H9 (cell line): ENCODE data around the gene WDR83. TPM values are rescaled to one million over a fixed set of nuclear protein-coding genes. Genes with fewer than 3 reads are reported as not detected.

Source experiments
- DNase-seq: peaks from one replicate; pipeline ENCODE4 v3.0.0-alpha.2; 2017
- H2AFZ ChIP-seq: one replicate; pipeline ENCODE4 v1.6.1; 2013; ENCODE audit warnings: mild to moderate bottlenecking, low read length, control low read depth, moderate library complexity
- H2AK5ac ChIP-seq: 2 replicates; pipeline ENCODE4 v1.6.1; 2013; ENCODE audit warnings: low read length, control low read depth, mixed read lengths; ENCODE audit not compliant: insufficient read length
- H2BK120ac ChIP-seq: one replicate; pipeline ENCODE4 v1.6.1; 2013; ENCODE audit warnings: low read depth, mild to moderate bottlenecking, low read length, control low read depth, inconsistent platforms; ENCODE audit not compliant: poor library complexity, severe bottlenecking
- H2BK12ac ChIP-seq: 2 replicates; pipeline ENCODE4 v1.6.1; 2013; ENCODE audit warnings: low read length, control low read depth, mixed read lengths, low read depth; ENCODE audit not compliant: insufficient read length
- H2BK15ac ChIP-seq: 2 replicates; pipeline ENCODE4 v1.6.1; 2013; ENCODE audit warnings: low read depth, low read length, control low read depth
- H2BK20ac ChIP-seq: one replicate; pipeline ENCODE4 v1.6.1; 2013; ENCODE audit warnings: low read depth, mild to moderate bottlenecking, low read length, control low read depth, inconsistent platforms; ENCODE audit not compliant: poor library complexity, severe bottlenecking
- H2BK5ac ChIP-seq: 2 replicates; pipeline ENCODE4 v1.6.1; 2013; ENCODE audit warnings: low read length, control low read depth, mixed read lengths; ENCODE audit not compliant: insufficient read length
- H3K14ac ChIP-seq: 2 replicates; pipeline ENCODE4 v1.6.1; 2013; ENCODE audit warnings: low read length, control low read depth; ENCODE audit not compliant: insufficient read depth
- H3K18ac ChIP-seq: 2 replicates; pipeline ENCODE4 v1.6.1; 2013; ENCODE audit warnings: low read depth, mild to moderate bottlenecking, mixed read lengths, low read length, control low read depth; ENCODE audit not compliant: insufficient read length
- H3K23ac ChIP-seq: 2 replicates; pipeline ENCODE4 v1.6.1; 2013; ENCODE audit warnings: low read length, control low read depth, mixed read lengths, low read depth; ENCODE audit not compliant: insufficient read length
- H3K23me2 ChIP-seq: 2 replicates; pipeline ENCODE4 v1.6.1; 2013; ENCODE audit warnings: low read depth, mild to moderate bottlenecking, mixed read lengths, low read length, control low read depth; ENCODE audit not compliant: insufficient read length, poor library complexity, severe bottlenecking
- H3K27ac ChIP-seq: 2 replicates; pipeline ENCODE4 v1.5.1; 2013; ENCODE audit warnings: low read length, control low read depth, mixed read lengths, low read depth; ENCODE audit not compliant: insufficient read length
- H3K27me3 ChIP-seq: 2 replicates; pipeline ENCODE4 v1.6.1; 2013; ENCODE audit warnings: low read length, control low read depth, inconsistent platforms; ENCODE audit not compliant: insufficient read depth
- H3K4ac ChIP-seq: 2 replicates; pipeline ENCODE4 v1.6.1; 2013; ENCODE audit warnings: low read depth, mild to moderate bottlenecking, control low read depth, inconsistent platforms, low read length, moderate library complexity
- H3K4me1 ChIP-seq: 2 replicates; pipeline ENCODE4 v1.6.1; 2013; ENCODE audit warnings: low read length, control low read depth, inconsistent platforms; ENCODE audit not compliant: insufficient read depth
- H3K4me2 ChIP-seq: 2 replicates; pipeline ENCODE4 v1.6.1; 2013; ENCODE audit warnings: low read length, control low read depth, mixed read lengths; ENCODE audit not compliant: insufficient read length, insufficient read depth
- H3K56ac ChIP-seq: 2 replicates; pipeline ENCODE4 v1.6.1; 2013; ENCODE audit warnings: low read depth, mild to moderate bottlenecking, mixed read lengths, low read length, control low read depth; ENCODE audit not compliant: insufficient read length
- H3K79me1 ChIP-seq: 2 replicates; pipeline ENCODE4 v1.6.1; 2013; ENCODE audit warnings: low read depth, mild to moderate bottlenecking, moderate library complexity, low read length, control low read depth, inconsistent platforms; ENCODE audit not compliant: insufficient read depth, poor library complexity, severe bottlenecking
- H3K79me2 ChIP-seq: 2 replicates; pipeline ENCODE4 v1.6.1; 2013; ENCODE audit warnings: low read length, control low read depth, inconsistent platforms; ENCODE audit not compliant: insufficient read depth
- H3K9ac ChIP-seq: 2 replicates; pipeline ENCODE4 v1.6.1; 2013; ENCODE audit warnings: low read length, control low read depth, mixed read lengths; ENCODE audit not compliant: insufficient read length; ENCODE audit errors: extremely low read depth
- H3K9me3 ChIP-seq: one replicate; pipeline ENCODE4 v1.6.1; 2013; ENCODE audit warnings: low read depth, low read length, inconsistent platforms; ENCODE audit not compliant: control insufficient read depth
- H3T11ph ChIP-seq: one replicate; pipeline ENCODE4 v1.6.1; 2013; ENCODE audit warnings: mild to moderate bottlenecking, low read length, control low read depth, inconsistent platforms
- H4K20me1 ChIP-seq: one replicate; pipeline ENCODE4 v1.6.1; 2013; ENCODE audit not compliant: control insufficient read depth, insufficient read length, insufficient read depth
- H4K5ac ChIP-seq: 2 replicates; pipeline ENCODE4 v1.6.1; 2013; ENCODE audit warnings: low read depth, mild to moderate bottlenecking, mixed read lengths, low read length, control low read depth; ENCODE audit not compliant: insufficient read length
- H4K8ac ChIP-seq: replicated peaks from 2 replicates; pipeline ENCODE4 v1.6.1; 2013; ENCODE audit warnings: low read length, control low read depth, mixed read lengths, low read depth; ENCODE audit not compliant: insufficient read length
- H4K91ac ChIP-seq: 2 replicates; pipeline ENCODE4 v1.6.1; 2013; ENCODE audit warnings: low read depth, mild to moderate bottlenecking, moderate library complexity, mixed read lengths, low read length, control low read depth; ENCODE audit not compliant: insufficient read length
- H3K27ac Mint-ChIP-seq, 3 experiments: 2 replicates in 2 of 3; 3 replicates in 1 of 3; pipeline ENCODE4 v1.8.0; 2020 to 2021; ENCODE audit warnings: mixed read lengths in 3 of 3, mild to moderate bottlenecking in 1 of 3, moderate library complexity in 1 of 3
- H3K27me3 Mint-ChIP-seq: 2 replicates; pipeline ENCODE4 v1.8.0; 2021; ENCODE audit warnings: low read depth, mild to moderate bottlenecking, moderate library complexity, mixed read lengths
- H3K36me3 Mint-ChIP-seq, 3 experiments: 2 replicates in 2 of 3; 3 replicates in 1 of 3; pipeline ENCODE4 v1.8.0; 2020 to 2021; ENCODE audit warnings: low read depth in 3 of 3, mixed read lengths in 3 of 3; ENCODE audit not compliant: insufficient read depth in 1 of 3
- H3K4me1 Mint-ChIP-seq, 2 experiments: 2 replicates each; pipeline ENCODE4 v1.8.0; 2020; ENCODE audit warnings: mixed read lengths in 2 of 2
- H3K4me3 Mint-ChIP-seq, 2 experiments: 2 replicates in 1 of 2; 3 replicates in 1 of 2; pipeline ENCODE4 v1.8.0; 2020 to 2021; ENCODE audit warnings: mild to moderate bottlenecking in 2 of 2, mixed read lengths in 2 of 2, moderate library complexity in 1 of 2
- H3K9me3 Mint-ChIP-seq, 2 experiments: 2 replicates in 1 of 2; 3 replicates in 1 of 2; pipeline ENCODE4 v1.8.0; 2020; ENCODE audit warnings: mild to moderate bottlenecking in 2 of 2, mixed read lengths in 2 of 2, moderate library complexity in 1 of 2
- WGBS: extraction: QIAGEN DNeasy Blood & Tissue Kit; methylation state at CpG from one replicate; pipeline ENCODE4 v1.1.7; 2013; ENCODE audit warnings: missing lambda C conversion rate, low lambda C conversion rate, mixed read lengths; ENCODE audit not compliant: insufficient read length; ENCODE audit errors: extremely low coverage; 5-methylcytosine and 5-hydroxymethylcytosine counted together
- total RNA-seq: library from RNA; stranded (reverse); gene quantifications from 2 replicates; pipeline ENCODE4 v1.2.1, GENCODE V29; 2021
- TF ChIP-seq, protein P1 (sequence below): fragments of 200-600 bp; sonication (generic); conservative IDR thresholded peaks from 3 replicates; pipeline ENCODE4 v1.8.0; 2021; ENCODE audit warnings: antibody characterized with exemption, mild to moderate bottlenecking

The WDR83 gene
- total RNA-seq, 1 experiment from 2014 or later: 21.0 TPM

DNA sequence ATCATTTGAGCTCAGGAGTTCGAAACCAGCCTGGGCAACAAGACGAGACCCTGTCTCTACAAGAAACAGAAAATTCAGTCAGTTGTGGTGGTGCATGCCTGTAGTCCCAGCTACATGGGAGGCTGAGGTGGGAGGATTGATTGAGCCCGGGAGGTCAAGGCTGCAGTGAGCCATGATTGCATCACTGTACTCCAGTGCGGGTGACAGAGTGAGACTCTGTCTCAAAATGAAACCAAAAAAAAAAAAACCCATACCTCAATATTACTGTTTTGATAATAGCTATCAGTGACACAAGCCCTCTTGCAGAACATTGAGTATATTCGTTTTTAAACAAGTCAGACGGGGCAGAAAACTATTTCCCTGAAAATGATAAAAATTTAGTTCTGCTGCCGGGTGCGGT lies 39.6 kb upstream of the WDR83 start:
- no peak overlapping the region for H2AFZ ChIP-seq
- H3K36me3 Mint-ChIP-seq: peaks cover 77 to 89% (median 79%) of the 10 kb centered on the region in 3 experiments
- H3K79me1 ChIP-seq: no peaks in the 10 kb centered on the region
- H3K18ac ChIP-seq: no peak overlapping the region
- H2BK12ac ChIP-seq: no peak overlapping the region
- no peaks in the 10 kb centered on the region for H3K4me1 Mint-ChIP-seq
- H3K14ac ChIP-seq: no peak overlapping the region
- H3K27me3 Mint-ChIP-seq: no peaks in the 10 kb centered on the region; the same call in 1 of the 2 replicates
- no peak overlapping the region for H2AK5ac ChIP-seq
- peaks cover 54 to 65% of the 10 kb centered on the region in 2 experiments for H3K9me3 Mint-ChIP-seq
- no peaks in the 10 kb centered on the region for H3K23me2 ChIP-seq
- no peaks in the 10 kb centered on the region for H3K79me2 ChIP-seq
- H3K27ac Mint-ChIP-seq: no peak overlapping the region
- H4K5ac ChIP-seq: no peak overlapping the region
- WGBS: no CpG with 5 or more reads among the region's 8 CpGs
- H3K56ac ChIP-seq: no peak overlapping the region
- H3K27me3 ChIP-seq: no peaks in the 10 kb centered on the region
- no peak overlapping the region for H2BK15ac ChIP-seq
- H3T11ph ChIP-seq: no peak overlapping the region
- H3K4me1 ChIP-seq: no peaks in the 10 kb centered on the region
- H3K4ac ChIP-seq: no peak overlapping the region
- no peak overlapping the region for H4K8ac ChIP-seq
- H3K9ac ChIP-seq: no peak overlapping the region
- no peak for DNase-seq
- no peak overlapping the region for H3K4me2 ChIP-seq
- H2BK120ac ChIP-seq: no peak overlapping the region
- H4K91ac ChIP-seq: no peak overlapping the region
- no peak overlapping the region for H2BK5ac ChIP-seq
- no peaks in the 10 kb centered on the region for H4K20me1 ChIP-seq
- no peak overlapping the region for H3K4me3 Mint-ChIP-seq
- H3K27ac ChIP-seq: no peak overlapping the region
- TF ChIP-seq, protein P1, sequence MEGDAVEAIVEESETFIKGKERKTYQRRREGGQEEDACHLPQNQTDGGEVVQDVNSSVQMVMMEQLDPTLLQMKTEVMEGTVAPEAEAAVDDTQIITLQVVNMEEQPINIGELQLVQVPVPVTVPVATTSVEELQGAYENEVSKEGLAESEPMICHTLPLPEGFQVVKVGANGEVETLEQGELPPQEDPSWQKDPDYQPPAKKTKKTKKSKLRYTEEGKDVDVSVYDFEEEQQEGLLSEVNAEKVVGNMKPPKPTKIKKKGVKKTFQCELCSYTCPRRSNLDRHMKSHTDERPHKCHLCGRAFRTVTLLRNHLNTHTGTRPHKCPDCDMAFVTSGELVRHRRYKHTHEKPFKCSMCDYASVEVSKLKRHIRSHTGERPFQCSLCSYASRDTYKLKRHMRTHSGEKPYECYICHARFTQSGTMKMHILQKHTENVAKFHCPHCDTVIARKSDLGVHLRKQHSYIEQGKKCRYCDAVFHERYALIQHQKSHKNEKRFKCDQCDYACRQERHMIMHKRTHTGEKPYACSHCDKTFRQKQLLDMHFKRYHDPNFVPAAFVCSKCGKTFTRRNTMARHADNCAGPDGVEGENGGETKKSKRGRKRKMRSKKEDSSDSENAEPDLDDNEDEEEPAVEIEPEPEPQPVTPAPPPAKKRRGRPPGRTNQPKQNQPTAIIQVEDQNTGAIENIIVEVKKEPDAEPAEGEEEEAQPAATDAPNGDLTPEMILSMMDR: no peak
- no peak overlapping the region for H2BK20ac ChIP-seq
- H3K23ac ChIP-seq: no peak overlapping the region
- peaks cover 38% of the 10 kb centered on the region for H3K9me3 ChIP-seq
